DMS 273 (cell line): ENCODE data around the gene TNFAIP3.

Experiments used
- DNase-seq: peaks from one replicate; lab custom pipeline; 2025; ENCODE audit not compliant: unreplicated experiment; lab: John Stamatoyannopoulos, UW

The TNFAIP3 gene

GRCh38 chr6:137919837-137920730, 53.0 kb downstream of the TNFAIP3 start:
- DNase-seq: no peak

- DNase-seq: peak; percentile 26
Observed at GRCh38 chr6:137921823-137922222, 54.8 kb downstream of the TNFAIP3 start.

- no peak for DNase-seq
Observed at GRCh38 chr6:137923866-137924653, 57.0 kb downstream of the TNFAIP3 start.

- DNase-seq: no peak
Observed at GRCh38 chr6:137925141-137925698, 58.2 kb downstream of the TNFAIP3 start.

- no peak for DNase-seq
Observed at GRCh38 chr6:137926207-137926731, 59.2 kb downstream of the TNFAIP3 start.

GRCh38 chr6:137926985-137927384, 59.9 kb downstream of the TNFAIP3 start:
- DNase-seq: no peak

GRCh38 chr6:137927777-137928218, 60.7 kb downstream of the TNFAIP3 start:
- peak; percentile 27 for DNase-seq

- no peak for DNase-seq
Observed at GRCh38 chr6:137928286-137928685, 61.2 kb downstream of the TNFAIP3 start.

- DNase-seq: no peak
Observed at GRCh38 chr6:137931849-137932465, 64.9 kb downstream of the TNFAIP3 start.
